ENCODE data around the gene DPF1. TPM values are rescaled to one million over a fixed set of nuclear protein-coding genes. Genes with fewer than 3 reads are reported as not detected.
A peak's percentile ranks its signal among the peaks of the same experiment; 100 is the strongest.

The DPF1 gene
- total RNA-seq, 1 donor from 2014 or later = 2.4 TPM

DNA sequence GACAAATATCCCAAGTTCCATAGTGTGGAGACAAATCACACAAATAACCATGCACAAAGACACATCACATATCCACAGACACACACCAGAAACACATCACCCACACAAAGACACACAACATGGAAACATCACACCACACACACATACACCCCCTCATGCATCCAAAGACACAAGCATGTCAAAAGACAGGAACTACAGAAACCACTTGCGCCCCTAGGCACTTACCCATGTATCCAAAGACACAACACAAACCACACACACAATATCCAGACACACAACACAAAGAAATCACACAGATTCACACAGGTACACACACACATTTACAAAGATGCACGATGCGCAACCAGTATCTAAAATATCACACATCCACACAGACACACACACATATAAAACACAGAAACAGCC lies 901 bp downstream of the DPF1 start:
- Mint-ChIP-seq H3K9me3 (ENCODE audit: low read depth) (no peaks in the 10 kb centered on the region), H3K36me3 (ENCODE audit: low read depth) (peaks cover 6% of the 10 kb centered on the region), H3K27ac (ENCODE audit: unreplicated experiment) (no peak overlapping the region), H3K4me3 (ENCODE audit: unreplicated experiment) (peak overlapping the region; percentile 80), H3K27me3 (ENCODE audit: low read depth) (no peaks in the 10 kb centered on the region), H3K4me1 (ENCODE audit: low read depth) (peaks cover 14% of the 10 kb centered on the region)
- no peak for DNase-seq (ENCODE audit: low spot score)
- TF ChIP-seq, protein P1, sequence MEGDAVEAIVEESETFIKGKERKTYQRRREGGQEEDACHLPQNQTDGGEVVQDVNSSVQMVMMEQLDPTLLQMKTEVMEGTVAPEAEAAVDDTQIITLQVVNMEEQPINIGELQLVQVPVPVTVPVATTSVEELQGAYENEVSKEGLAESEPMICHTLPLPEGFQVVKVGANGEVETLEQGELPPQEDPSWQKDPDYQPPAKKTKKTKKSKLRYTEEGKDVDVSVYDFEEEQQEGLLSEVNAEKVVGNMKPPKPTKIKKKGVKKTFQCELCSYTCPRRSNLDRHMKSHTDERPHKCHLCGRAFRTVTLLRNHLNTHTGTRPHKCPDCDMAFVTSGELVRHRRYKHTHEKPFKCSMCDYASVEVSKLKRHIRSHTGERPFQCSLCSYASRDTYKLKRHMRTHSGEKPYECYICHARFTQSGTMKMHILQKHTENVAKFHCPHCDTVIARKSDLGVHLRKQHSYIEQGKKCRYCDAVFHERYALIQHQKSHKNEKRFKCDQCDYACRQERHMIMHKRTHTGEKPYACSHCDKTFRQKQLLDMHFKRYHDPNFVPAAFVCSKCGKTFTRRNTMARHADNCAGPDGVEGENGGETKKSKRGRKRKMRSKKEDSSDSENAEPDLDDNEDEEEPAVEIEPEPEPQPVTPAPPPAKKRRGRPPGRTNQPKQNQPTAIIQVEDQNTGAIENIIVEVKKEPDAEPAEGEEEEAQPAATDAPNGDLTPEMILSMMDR (IDR thresholded peaks at IDR 0.05) = no peak

DNA sequence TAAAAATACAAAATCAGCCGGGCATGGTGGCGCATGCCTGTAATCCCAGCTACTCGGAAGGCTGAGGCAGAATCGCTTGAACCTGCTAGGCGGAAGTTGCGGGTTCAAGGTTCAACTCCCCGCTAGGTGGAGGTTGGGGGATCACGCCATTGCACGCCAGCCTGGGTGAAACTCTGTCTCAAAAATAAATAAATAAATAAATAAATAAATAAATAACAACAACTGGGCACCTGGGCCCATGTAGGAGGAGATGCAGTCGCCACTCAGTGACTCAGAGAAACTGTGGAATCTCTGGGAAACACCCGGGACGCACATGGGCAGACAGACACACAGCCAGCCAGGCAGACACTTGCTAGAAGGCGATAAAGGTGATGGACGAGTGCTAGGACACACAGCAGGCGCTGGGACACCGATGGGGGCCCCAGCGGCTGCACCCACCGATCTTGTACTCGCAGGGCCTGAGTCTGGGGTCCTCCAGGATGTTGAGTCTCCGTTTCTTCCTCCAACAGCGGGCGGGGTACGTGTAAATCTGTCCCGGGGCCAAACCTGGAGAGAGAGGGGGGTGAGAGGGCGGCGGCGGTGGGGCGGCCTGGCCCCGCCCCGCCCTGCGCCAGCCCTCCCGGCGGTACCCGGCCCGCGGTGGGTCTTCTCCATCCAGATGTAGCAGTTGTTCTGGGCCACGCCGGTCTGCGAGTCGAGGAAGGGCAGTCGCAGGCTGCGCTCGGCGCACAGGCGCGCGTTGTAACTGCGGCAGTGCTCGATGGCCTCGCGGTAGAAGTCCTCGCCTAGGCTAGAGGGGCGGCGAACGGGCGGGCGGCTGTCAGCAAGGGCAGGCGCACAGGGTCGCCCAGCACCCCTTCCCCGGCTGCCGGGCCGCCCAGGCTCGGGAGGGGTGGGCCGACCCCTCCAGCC lies 1.8 kb downstream of the DPF1 start:
- H3K4me1 Mint-ChIP-seq (ENCODE audit: low read depth) = peaks cover 14% of the 10 kb centered on the region
- DNase-seq (ENCODE audit: low spot score) = no peak
- peaks cover 6% of the 10 kb centered on the region for H3K36me3 Mint-ChIP-seq (ENCODE audit: low read depth)
- no peak overlapping the region for H3K4me3 Mint-ChIP-seq (ENCODE audit: unreplicated experiment)
- H3K27me3 Mint-ChIP-seq (ENCODE audit: low read depth) = no peaks in the 10 kb centered on the region
- H3K9me3 Mint-ChIP-seq (ENCODE audit: low read depth) = no peaks in the 10 kb centered on the region
- TF ChIP-seq, protein P1 (IDR thresholded peaks at IDR 0.05) = no peak
- no peak overlapping the region for H3K27ac Mint-ChIP-seq (ENCODE audit: unreplicated experiment)

DNA sequence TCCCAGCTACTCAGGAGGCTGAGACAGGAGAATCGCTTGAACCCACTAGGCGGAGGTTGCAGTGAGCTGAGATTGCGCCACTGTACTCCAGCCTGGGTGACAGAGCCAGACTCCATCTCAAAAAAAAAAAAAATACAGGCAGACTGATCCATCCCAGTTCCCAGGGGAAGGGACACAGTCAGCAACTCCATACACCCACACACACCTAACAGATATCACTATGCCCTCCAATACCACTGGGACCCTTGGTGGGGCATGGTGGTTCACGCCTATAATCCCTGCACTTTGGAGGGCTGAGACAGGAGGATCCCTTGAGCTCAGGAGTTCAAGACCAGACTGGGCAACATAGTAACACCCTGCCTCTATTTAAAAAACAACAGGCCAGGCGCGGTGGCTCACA lies 2.6 kb downstream of the DPF1 start:
- TF ChIP-seq, protein P1 (IDR thresholded peaks at IDR 0.05) = no peak
- H3K27me3 Mint-ChIP-seq (ENCODE audit: low read depth) = no peaks in the 10 kb centered on the region
- no peak overlapping the region for H3K27ac Mint-ChIP-seq (ENCODE audit: unreplicated experiment)
- peaks cover 6% of the 10 kb centered on the region for H3K36me3 Mint-ChIP-seq (ENCODE audit: low read depth)
- peaks cover 14% of the 10 kb centered on the region for H3K4me1 Mint-ChIP-seq (ENCODE audit: low read depth)
- H3K9me3 Mint-ChIP-seq (ENCODE audit: low read depth) = no peaks in the 10 kb centered on the region
- no peak overlapping the region for H3K4me3 Mint-ChIP-seq (ENCODE audit: unreplicated experiment)
- DNase-seq (ENCODE audit: low spot score) = no peak

DNA sequence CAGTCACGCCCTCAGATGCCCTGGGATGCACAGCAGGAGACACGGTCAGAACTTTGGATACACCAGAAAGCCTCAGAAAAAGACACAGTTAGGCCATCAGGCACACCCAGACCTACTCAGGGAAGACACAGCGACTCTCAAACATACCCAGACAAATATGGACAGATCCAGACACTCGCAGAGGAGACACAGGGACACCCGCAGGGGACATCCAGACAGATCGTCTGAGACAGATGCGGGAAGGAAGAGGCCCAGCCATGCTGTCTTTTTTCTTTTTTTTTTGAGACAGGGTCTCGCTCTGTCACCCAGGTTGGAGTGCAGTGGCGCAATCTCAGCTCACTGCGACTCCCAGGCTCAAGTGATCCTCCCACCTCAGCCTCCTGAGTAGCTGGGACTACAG lies 4.8 kb downstream of the DPF1 start:
- H3K27ac Mint-ChIP-seq (ENCODE audit: unreplicated experiment) = no peak overlapping the region
- H3K9me3 Mint-ChIP-seq (ENCODE audit: low read depth) = no peaks in the 10 kb centered on the region
- no peak overlapping the region for H3K4me3 Mint-ChIP-seq (ENCODE audit: unreplicated experiment)
- no peaks in the 10 kb centered on the region for H3K27me3 Mint-ChIP-seq (ENCODE audit: low read depth)
- TF ChIP-seq, protein P1 (IDR thresholded peaks at IDR 0.05) = no peak
- H3K36me3 Mint-ChIP-seq (ENCODE audit: low read depth) = peaks cover 6% of the 10 kb centered on the region
- no peak for DNase-seq (ENCODE audit: low spot score)
- peaks cover 12% of the 10 kb centered on the region for H3K4me1 Mint-ChIP-seq (ENCODE audit: low read depth)

DNA sequence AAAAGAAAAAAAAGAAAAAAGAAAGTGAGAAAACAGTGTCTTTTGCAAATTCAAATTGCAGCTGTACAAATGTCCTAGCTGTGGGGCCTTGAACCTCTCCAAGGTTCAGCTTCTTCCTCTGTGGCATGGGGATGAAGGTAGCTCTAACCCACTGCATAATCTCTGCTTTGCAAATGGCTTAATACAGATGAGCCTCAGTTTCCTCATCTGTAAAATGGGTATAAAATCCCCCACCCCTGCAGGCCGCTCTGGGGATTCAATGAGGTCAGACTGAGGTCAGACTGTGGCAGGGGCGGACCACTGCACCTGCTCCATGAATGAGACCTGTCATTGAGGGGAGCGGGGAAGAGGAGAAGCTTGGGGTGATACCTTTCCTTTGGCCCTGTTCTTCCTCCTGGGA lies 5.8 kb downstream of the DPF1 start:
- H3K4me3 Mint-ChIP-seq (ENCODE audit: unreplicated experiment) = no peak overlapping the region
- peaks cover 8% of the 10 kb centered on the region for H3K4me1 Mint-ChIP-seq (ENCODE audit: low read depth)
- H3K9me3 Mint-ChIP-seq (ENCODE audit: low read depth) = no peaks in the 10 kb centered on the region
- TF ChIP-seq, protein P1 (IDR thresholded peaks at IDR 0.05) = no peak
- no peaks in the 10 kb centered on the region for H3K27me3 Mint-ChIP-seq (ENCODE audit: low read depth)
- H3K36me3 Mint-ChIP-seq (ENCODE audit: low read depth) = peaks cover 7% of the 10 kb centered on the region
- no peak for DNase-seq (ENCODE audit: low spot score)
- no peak overlapping the region for H3K27ac Mint-ChIP-seq (ENCODE audit: unreplicated experiment)
